GM18502 (cell line): Measurements from ENCODE around the gene OR13C8.
"Not testable (repeated sequence)": the region's sequence is repeated elsewhere in the genome, so short reads cannot be mapped to it uniquely, and the experiment has no call there.

Experiments used
- ATAC-seq: cut with Tn5 transposase; IDR thresholded peaks from one replicate; pipeline ENCODE4 v1.9.1; 2021; ENCODE audit warnings: mild to moderate bottlenecking; ENCODE audit not compliant: unreplicated experiment, poor library complexity

OR13C8 gene

GRCh38 chr9:104568868-104569267 lies at the start of gene OR13C8:
OR13C8 (plus strand) TSS chr9:104569168; CDS start chr9:104569168, 0 bp downstream.
- ATAC-seq, result no peak

- not testable (repeated sequence) for ATAC-seq
Observed at GRCh38 chr9:104520241-104520640, 48.7 kb upstream of the OR13C8 start.

DNA sequence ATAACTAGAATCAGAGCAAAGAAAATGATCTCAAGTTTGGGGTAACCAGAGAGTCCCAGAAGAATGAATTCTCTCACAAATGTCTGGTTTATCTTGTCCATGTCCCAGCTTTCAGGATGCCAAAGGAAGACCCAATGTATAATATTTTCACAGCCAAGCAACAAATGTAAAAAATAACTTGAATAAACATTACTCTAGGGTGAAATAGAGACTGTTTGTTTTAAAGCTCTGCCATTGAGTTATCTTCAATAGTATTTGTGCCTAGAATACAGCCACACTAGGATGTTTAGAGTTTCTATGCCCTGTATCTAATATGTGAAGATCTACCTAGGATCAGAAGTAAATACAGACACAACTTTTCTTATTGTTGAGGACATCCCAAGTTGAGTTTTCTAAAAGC lies 41.9 kb upstream of the OR13C8 start, which contains the start of gene OR13C4:
TSS of gene OR13C4 (minus strand) at position 101 of the 400 bp plus-strand sequence. CDS start at position 101, 0 bp downstream.
- no peak for ATAC-seq

- ATAC-seq, result no peak
Observed at GRCh38 chr9:104536756-104537155, 32.2 kb upstream of the OR13C8 start, which contains the start of gene OR13C3. OR13C3 (minus strand) TSS chr9:104536856; CDS start chr9:104536723, 133 bp downstream.

GRCh38 chr9:104539275-104539674 lies 29.7 kb upstream of the OR13C8 start:
- no peak for ATAC-seq

DNA sequence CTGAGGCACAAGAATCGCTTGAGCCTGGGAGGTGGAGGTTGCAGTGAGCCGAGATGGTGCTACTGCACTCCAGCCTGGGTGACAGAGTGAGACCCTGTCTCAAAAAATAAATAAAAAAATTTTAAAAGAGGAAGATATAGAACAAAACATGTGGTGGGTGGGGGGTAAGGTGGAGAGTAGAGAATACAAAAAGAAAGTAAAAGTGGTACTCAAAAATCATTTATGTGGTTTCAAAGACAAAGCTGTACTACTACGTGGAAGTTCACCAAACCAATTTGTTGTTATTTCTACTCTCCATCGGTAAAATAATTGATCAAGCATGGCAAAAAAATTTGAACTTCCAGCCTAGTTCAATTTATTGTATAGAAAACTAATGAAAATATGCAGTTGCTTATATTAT lies 24.3 kb upstream of the OR13C8 start:
- no peak for ATAC-seq

DNA sequence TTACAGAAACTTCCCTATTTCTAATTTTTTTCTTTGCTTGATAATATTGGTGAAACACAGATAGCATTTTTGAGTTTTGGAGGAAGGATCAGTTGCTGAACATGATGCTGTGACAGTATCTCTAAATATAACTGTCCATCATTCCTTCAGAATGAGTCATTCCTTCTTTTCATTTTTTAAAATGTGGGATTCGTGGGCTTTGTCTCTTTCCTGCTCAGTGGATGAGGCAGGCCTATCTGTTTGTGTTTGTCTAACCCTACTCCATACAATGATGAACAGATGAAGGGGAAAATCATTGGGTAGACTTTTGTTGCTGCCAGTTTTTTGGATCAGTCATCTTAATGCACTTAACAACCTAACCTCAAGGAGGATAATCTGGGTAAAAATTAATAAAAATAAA lies 15.7 kb upstream of the OR13C8 start:
- no peak for ATAC-seq

DNA sequence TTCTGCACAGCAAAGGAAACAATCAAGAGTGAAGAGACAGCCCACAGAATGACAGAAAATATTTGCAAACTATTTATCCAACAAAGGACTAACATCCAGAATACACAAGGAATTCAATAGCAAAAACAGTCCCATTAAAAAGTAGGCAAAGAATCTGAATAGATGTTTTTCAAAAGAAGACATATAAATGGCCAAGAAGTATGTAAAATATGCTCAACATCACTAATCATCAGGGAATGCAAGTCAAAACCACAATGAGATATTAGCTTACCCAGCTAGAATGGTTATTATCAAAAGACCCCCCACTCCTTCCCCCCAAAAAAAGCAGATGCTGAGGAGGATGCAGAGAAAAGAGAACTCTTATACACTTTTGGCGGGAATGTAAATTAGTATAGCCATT lies 13.4 kb upstream of the OR13C8 start:
- ATAC-seq, result no peak

DNA sequence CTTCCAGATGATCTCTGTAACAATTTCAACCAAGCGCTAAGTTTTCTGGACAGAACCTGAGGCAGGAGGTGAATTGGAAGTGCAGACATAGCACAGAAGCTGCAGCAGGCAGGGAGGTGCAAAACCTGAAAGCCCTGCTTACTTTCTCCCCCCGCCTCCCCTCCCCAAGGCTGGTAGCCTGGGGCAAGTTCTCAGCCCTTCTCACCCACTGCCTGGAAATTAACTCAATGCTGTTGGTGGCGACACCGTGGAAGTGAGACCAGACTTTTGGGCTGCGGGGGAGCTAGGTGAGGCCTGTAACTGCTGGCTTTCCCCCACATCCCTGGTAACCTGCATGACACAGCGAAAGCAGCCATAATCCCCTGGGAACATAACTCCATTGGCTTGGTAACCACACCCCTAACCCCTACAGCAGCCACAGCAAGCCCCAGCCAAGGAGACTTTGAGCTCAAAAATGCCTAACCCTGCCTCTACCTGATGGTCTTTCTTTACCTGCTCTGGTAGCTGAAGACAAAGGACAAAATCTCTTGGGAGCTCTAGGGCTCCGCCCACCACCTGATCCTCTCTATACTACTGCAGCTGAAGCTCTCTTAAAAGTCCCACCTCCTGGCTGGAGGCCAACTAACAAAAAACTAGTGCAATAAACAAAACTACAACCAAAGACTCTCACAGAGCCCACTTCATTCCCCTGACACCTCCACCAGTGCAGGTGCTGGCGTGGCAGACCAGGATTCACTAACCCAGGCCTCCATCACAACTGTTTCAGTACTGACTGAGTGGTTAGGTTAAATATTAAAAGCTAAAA lies 11.9 kb upstream of the OR13C8 start:
- ATAC-seq, result no peak

DNA sequence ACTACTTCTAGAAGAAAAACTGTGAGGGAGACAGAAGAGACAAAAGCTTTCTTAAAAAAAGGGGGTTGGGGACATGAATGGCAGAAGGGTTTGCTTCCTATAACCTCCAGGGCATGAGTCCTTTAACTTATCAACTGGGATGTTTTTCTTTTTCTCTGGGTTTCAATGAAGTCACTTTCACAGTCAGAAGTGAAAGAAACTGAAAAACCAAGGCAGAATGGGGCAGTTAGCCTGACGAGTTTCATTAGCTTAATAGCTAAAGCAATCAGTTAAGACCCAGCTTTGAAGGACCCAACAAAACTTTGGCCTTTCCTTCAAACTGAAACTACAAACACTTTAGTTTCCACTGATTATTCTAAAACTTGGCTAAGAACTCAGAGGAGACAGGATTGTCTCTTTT lies 4.6 kb upstream of the OR13C8 start:
- ATAC-seq, result no peak

DNA sequence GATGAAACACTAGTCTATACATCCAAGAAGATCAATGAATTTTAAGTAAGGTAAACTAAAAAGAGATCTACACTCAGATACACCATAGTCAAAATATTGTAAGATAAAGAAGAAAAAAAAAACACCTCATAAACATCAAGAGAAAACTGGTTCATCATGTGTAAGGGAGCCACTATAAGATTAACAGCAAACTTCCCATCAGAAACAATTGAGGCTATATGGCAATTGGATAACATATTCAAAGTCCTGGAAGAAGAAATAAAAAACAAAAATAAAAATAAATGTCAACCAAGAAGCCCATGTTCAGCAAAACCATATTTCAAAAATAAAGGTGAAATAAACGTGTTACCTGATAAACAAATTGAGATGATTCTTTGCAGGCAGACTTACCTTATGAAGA lies 3.6 kb downstream of the OR13C8 start:
- ATAC-seq, result no peak

DNA sequence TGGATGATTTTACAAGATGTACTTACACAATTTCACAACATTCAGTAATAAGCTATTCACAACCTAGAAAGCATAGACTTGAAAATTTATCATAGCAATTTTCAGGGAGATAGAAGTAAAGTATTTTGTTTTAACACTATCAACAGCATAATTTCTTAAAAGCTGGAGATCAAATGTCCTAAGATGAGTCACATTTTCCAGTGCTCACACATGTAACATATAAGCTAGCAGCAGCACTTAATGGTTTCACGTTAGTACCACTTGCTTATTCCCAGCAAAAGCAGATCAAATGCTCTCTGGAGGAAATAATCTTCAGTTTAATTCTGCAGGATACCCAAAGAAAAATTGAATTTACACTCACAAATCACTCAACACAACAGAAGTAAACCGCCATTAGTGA lies 6.5 kb downstream of the OR13C8 start:
- ATAC-seq, result no peak

- ATAC-seq, result no peak
Observed at GRCh38 chr9:104577263-104577662, 8.3 kb downstream of the OR13C8 start.

- no peak for ATAC-seq
Observed at GRCh38 chr9:104580562-104580961, 11.6 kb downstream of the OR13C8 start.

- ATAC-seq, result no peak
Observed at GRCh38 chr9:104586496-104587180, 17.7 kb downstream of the OR13C8 start.

GRCh38 chr9:104589626-104590025 lies 20.7 kb downstream of the OR13C8 start:
- no peak for ATAC-seq

DNA sequence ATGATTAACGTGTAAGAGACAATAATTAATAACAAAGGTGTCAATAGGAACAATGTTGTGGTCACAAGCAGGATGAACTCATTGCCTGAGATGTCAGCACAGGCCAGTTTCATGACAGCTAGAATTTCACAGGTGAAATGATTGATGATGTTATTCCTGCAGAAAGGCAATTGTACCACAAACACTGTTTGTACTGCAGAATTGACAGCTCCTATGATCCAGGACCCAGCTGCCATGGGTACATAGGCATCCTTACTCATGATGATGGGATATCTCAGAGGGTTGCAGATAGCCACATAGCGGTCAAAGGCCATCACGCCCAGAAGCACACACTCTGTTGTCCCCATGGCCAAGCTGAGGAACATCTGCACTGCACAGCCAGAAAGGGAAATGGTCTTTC lies 29.8 kb downstream of the OR13C8 start:
- not testable (repeated sequence) for ATAC-seq

DNA sequence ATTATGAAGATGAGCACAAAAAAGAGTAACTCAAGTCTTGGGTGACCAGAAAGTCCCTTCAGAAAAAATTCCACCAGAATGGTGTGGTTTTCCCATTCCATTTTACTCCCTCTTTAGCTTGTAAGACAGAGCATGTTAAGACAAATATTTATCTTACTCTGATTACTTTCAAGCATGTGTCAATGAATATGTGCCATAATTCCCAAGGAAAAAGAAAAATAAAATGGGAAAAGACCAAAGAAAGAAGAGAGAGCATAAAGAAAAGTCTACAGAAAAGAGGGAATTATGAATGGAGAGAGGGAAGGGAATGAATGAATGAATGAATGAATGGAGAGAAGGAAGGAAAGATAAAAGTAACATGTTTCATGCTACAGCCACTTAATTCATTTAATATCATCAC lies 30.3 kb downstream of the OR13C8 start, which contains the start of gene OR13C5:
TSS of gene OR13C5 (minus strand) at position 101 of the 400 bp plus-strand sequence. CDS start at position 101, 0 bp downstream.
- not testable (repeated sequence) for ATAC-seq

DNA sequence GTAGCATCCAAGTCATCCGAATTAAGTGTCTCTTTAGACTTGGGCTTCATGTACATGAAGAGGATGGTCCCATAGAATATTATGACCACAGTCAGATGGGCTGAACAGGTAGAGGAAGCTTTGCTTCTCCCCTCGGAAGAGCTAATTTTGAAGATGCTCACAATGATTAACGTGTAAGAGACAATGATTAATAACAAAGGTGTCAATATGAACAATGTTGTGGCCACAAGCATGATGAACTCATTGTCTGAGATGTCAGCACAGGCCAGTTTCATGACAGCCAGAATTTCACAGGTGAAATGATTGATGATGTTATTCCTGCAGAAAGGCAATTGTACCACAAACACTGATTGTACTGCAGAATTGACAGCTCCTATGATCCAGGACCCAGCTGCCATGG lies 35.8 kb downstream of the OR13C8 start:
- ATAC-seq, result no peak

- ATAC-seq, result not testable (repeated sequence)
Observed at GRCh38 chr9:104605527-104605926, 36.6 kb downstream of the OR13C8 start, which contains the start of gene OR13C2. OR13C2 (minus strand) TSS chr9:104605627; CDS start chr9:104605627, 0 bp downstream.

DNA sequence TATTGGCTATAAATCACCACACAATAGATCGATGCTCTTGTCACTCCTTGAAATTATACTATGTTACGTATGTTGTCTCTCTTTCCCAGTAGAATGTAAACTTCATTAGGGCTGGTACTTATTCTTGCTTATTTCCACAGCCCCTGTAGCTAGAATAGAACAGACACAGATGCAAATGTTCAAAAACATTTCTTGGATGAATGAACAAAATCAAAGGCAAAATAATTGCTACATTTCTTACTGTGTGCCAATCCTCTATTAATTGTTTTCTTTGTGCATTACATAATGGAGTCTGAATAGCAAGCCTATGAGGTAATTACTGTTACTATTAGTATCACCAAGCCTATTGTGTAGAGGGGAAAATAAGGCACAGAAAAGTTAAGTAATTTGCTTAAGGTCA lies 37.2 kb downstream of the OR13C8 start:
- no peak for ATAC-seq
